ENCODE results near the gene STK32C. TPM values are rescaled to one million over a fixed set of nuclear protein-coding genes. Genes with fewer than 3 reads are reported as not detected.

Gene STK32C
- total and polyA plus RNA-seq, 2 donors (not counting 1 experiment from before 2014, with no cell fraction given) = 9.9 to 16.8 TPM

DNA sequence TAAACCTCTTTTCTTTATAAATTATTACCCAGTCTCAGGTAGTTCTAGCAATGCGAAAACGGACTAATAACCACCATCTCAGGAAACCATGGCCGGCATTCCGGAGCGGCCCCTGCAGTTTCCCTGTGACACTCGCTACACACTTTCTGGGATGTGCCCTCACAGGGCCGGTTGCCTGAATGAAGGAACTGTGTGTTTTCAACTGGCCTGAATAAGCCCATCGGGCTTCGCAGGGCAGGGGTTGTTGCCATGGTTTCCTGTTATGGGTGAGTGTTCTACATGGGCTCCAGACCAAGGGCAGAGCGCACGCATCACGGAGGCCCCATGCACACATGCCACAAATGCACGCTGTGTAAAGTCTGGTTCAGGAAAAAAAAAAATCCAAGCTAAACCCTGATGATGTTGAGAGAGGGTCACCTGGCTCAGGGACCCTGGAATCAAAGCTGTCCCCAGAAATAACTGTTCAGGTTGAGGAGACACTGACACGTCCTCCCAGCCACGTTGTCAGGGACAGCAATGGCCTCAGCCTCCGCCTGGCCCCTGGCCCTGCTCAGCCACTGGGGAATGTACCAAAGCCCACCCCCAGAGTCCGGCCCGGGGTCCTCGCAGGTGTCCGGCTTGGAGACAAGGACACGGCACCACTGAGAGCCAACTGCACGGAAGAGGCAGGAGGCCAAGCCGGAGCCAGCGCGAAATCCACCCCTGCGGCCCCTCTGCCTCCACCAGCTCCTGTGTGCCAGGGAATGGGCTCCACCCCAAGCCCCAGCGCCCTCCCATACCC is 47.9 kb downstream of the STK32C start:
- 91% methylated on average over 24 of the region's 27 CpGs for WGBS (ENCODE audit: insufficient coverage)
- DNase-seq = no peak
- TF ChIP-seq, protein P1, sequence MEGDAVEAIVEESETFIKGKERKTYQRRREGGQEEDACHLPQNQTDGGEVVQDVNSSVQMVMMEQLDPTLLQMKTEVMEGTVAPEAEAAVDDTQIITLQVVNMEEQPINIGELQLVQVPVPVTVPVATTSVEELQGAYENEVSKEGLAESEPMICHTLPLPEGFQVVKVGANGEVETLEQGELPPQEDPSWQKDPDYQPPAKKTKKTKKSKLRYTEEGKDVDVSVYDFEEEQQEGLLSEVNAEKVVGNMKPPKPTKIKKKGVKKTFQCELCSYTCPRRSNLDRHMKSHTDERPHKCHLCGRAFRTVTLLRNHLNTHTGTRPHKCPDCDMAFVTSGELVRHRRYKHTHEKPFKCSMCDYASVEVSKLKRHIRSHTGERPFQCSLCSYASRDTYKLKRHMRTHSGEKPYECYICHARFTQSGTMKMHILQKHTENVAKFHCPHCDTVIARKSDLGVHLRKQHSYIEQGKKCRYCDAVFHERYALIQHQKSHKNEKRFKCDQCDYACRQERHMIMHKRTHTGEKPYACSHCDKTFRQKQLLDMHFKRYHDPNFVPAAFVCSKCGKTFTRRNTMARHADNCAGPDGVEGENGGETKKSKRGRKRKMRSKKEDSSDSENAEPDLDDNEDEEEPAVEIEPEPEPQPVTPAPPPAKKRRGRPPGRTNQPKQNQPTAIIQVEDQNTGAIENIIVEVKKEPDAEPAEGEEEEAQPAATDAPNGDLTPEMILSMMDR (IDR thresholded peaks at IDR 0.05) = no peak
- no peak for TF ChIP-seq EZH2 (IDR thresholded peaks at IDR 0.05; ENCODE audit: borderline replicate concordance, insufficient read depth, low read depth, low read length, poor library complexity, severe bottlenecking)
- ATAC-seq (ENCODE audit: low read depth) = no peak
- Histone ChIP-seq H3K79me2 (ENCODE audit: control insufficient read depth, insufficient read depth, low read length) (no peaks in the 10 kb centered on the region), H3K9me3 (ENCODE audit: control extremely low read depth in 1 of 3, control insufficient read depth in 2 of 3, insufficient read depth in 1 of 3, low read length in 2 of 3) (peaks cover 0 to 3% (median 0%) of the 10 kb centered on the region in 3 donors), H3K36me3 (replicated peaks in 1 of 2; ENCODE audit: control extremely low read depth in 1 of 2, control insufficient read depth in 1 of 2, extremely low read depth in 1 of 2, insufficient read depth in 2 of 2, low read length in 1 of 2) (no peaks in the 10 kb centered on the region), H3K4me2 (replicated peaks; ENCODE audit: low read depth, low read length, poor library complexity, severe bottlenecking) (no peak overlapping the region), H3K4me1 (ENCODE audit: control insufficient read depth in 2 of 2, insufficient read depth in 2 of 2, low read length in 2 of 2) (no peaks in the 10 kb centered on the region), H3K4me3 (ENCODE audit: control extremely low read depth in 1 of 5, extremely low read depth in 1 of 5, insufficient read depth in 1 of 5, low read depth in 2 of 5, low read length in 4 of 5) (no peak overlapping the region), H4K20me1 (ENCODE audit: control insufficient read depth, insufficient read depth, low read length, poor library complexity, severe bottlenecking) (no peaks in the 10 kb centered on the region), H3K27me3 (replicated peaks in 1 of 4; ENCODE audit: control extremely low read depth in 1 of 4, control insufficient read depth in 3 of 4, insufficient read depth in 4 of 4, low read length in 3 of 4) (no peaks in the 10 kb centered on the region), H3K27ac (ENCODE audit: low read length in 2 of 2) (no peak overlapping the region), H3K9ac (ENCODE audit: low read length) (no peak overlapping the region), H2AFZ (ENCODE audit: insufficient read depth, low read depth, low read length, poor library complexity, severe bottlenecking) (no peak overlapping the region)
- intact Hi-C loops (cut with micrococcal nuclease) = no loop called here
- H3K27ac Mint-ChIP-seq = no peak overlapping the region
- H3K9me3 Mint-ChIP-seq (ENCODE audit: insufficient read depth) = no peaks in the 10 kb centered on the region
- POLR2A ChIA-PET = no interaction called here
- H3K4me1 Mint-ChIP-seq = no peaks in the 10 kb centered on the region
- no peak overlapping the region for H3K4me3 Mint-ChIP-seq
- H3K27me3 Mint-ChIP-seq = peaks cover 3% of the 10 kb centered on the region
- CTCF ChIA-PET = no interaction called here

DNA sequence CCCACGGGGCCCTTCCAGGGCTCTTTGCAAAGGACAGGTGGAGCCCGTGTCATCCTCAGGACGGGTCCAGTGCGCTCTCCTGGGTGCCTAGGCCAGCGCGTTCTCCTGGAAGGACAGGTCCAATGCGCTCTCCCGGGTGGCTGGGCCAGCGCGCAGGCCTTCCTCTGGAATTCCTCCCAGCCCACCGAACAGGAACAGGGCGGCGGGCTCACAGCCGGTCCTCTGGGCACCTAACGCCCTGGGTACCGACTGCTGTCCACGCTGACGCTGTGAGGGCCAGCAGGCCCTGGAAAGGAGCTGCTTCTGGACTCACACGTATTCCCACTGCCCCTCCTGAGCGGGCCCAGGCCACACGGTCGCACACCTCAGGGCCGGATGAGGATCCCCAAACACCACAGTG is 49.3 kb downstream of the STK32C start:
- peaks cover 3% of the 10 kb centered on the region for H3K27me3 Mint-ChIP-seq
- H3K27ac Mint-ChIP-seq = no peak overlapping the region
- ChIA-PET POLR2A (no interaction called here), CTCF (no interaction called here)
- Histone ChIP-seq H3K36me3 (replicated peaks in 1 of 2; ENCODE audit: control extremely low read depth in 1 of 2, control insufficient read depth in 1 of 2, extremely low read depth in 1 of 2, insufficient read depth in 2 of 2, low read length in 1 of 2) (no peaks in the 10 kb centered on the region), H3K9ac (ENCODE audit: low read length) (no peak overlapping the region), H3K9me3 (ENCODE audit: control extremely low read depth in 1 of 3, control insufficient read depth in 2 of 3, insufficient read depth in 1 of 3, low read length in 2 of 3) (peaks cover 0 to 3% (median 0%) of the 10 kb centered on the region in 3 donors), H3K27ac (ENCODE audit: low read length in 2 of 2) (no peak overlapping the region), H3K4me3 (ENCODE audit: control extremely low read depth in 1 of 5, extremely low read depth in 1 of 5, insufficient read depth in 1 of 5, low read depth in 2 of 5, low read length in 4 of 5) (no peak overlapping the region), H4K20me1 (ENCODE audit: control insufficient read depth, insufficient read depth, low read length, poor library complexity, severe bottlenecking) (no peaks in the 10 kb centered on the region), H3K27me3 (replicated peaks in 1 of 4; ENCODE audit: control extremely low read depth in 1 of 4, control insufficient read depth in 3 of 4, insufficient read depth in 4 of 4, low read length in 3 of 4) (no peaks in the 10 kb centered on the region), H3K4me2 (replicated peaks; ENCODE audit: low read depth, low read length, poor library complexity, severe bottlenecking) (no peak overlapping the region), H2AFZ (ENCODE audit: insufficient read depth, low read depth, low read length, poor library complexity, severe bottlenecking) (no peak overlapping the region), H3K4me1 (ENCODE audit: control insufficient read depth in 2 of 2, insufficient read depth in 2 of 2, low read length in 2 of 2) (no peaks in the 10 kb centered on the region), H3K79me2 (ENCODE audit: control insufficient read depth, insufficient read depth, low read length) (no peaks in the 10 kb centered on the region)
- no peak for ATAC-seq (ENCODE audit: low read depth)
- intact Hi-C loops (cut with micrococcal nuclease) = no loop called here
- no peak overlapping the region for H3K4me3 Mint-ChIP-seq
- no peak for TF ChIP-seq EZH2 (IDR thresholded peaks at IDR 0.05; ENCODE audit: borderline replicate concordance, insufficient read depth, low read depth, low read length, poor library complexity, severe bottlenecking)
- TF ChIP-seq, protein P1 (IDR thresholded peaks at IDR 0.05) = no peak
- DNase-seq = no peak
- 89% methylated on average over 23 of the region's 23 CpGs for WGBS (ENCODE audit: insufficient coverage)
- H3K4me1 Mint-ChIP-seq = no peaks in the 10 kb centered on the region
- H3K9me3 Mint-ChIP-seq (ENCODE audit: insufficient read depth) = no peaks in the 10 kb centered on the region

Data from B cell (primary cell).